GM12878 (cell line): Measurements from ENCODE around the gene CLEC4M. TPM values are rescaled to one million over a fixed set of nuclear protein-coding genes. Genes with fewer than 3 reads are reported as not detected.

ENCODE experiments used
- BMI1 ChIP-seq: fragments of 450-650 bp; IDR thresholded peaks from 2 replicates; pipeline ENCODE4 v1.6.1; 2016; ENCODE audit warnings: mild to moderate bottlenecking, moderate library complexity, borderline replicate concordance
- CBX3 ChIP-seq: fragments of 200-600 bp; sonication (generic); IDR thresholded peaks from 2 replicates; pipeline ENCODE4 v1.6.1; 2016; ENCODE audit warnings: low read depth, borderline replicate concordance
- CEBPB ChIP-seq, 2 experiments: fragments of 150-350 bp in 1 of 2; IDR thresholded peaks; 2 replicates each; pipeline ENCODE4 v1.6.1; 2012 to 2014; ENCODE audit warnings: low read depth in 2 of 2, low read length in 2 of 2, borderline replicate concordance in 1 of 2, inconsistent platforms in 1 of 2
- EP300 ChIP-seq, 2 experiments: fragments of 150-350 bp in 1 of 2; IDR thresholded peaks; 2 replicates each; pipeline ENCODE4 v1.6.1; 2011 to 2012; ENCODE audit warnings: low read depth in 2 of 2, low read length in 2 of 2, borderline replicate concordance in 1 of 2, improper control_type of control experiment in 1 of 2, inconsistent platforms in 1 of 2; ENCODE audit not compliant: control insufficient read depth in 1 of 2
- FOXK2 ChIP-seq: fragments of 450-650 bp; IDR thresholded peaks from 2 replicates; pipeline ENCODE4 v1.6.1; 2017; ENCODE audit warnings: mild to moderate bottlenecking, moderate library complexity
- GABPA ChIP-seq: IDR thresholded peaks from 2 replicates; pipeline ENCODE4 v1.6.1; 2014; ENCODE audit warnings: antibody characterized with exemption, low read depth, mild to moderate bottlenecking, inconsistent platforms
- MYC ChIP-seq: IDR thresholded peaks from 2 replicates; pipeline ENCODE4 v1.6.1; 2011; ENCODE audit warnings: mild to moderate bottlenecking, low read length, moderate library complexity, inconsistent platforms; ENCODE audit not compliant: insufficient read depth, insufficient replicate concordance, insufficient read length, severe bottlenecking
- NFIC ChIP-seq: IDR thresholded peaks from 2 replicates; pipeline ENCODE4 v1.6.1; 2012; ENCODE audit warnings: low read depth, mild to moderate bottlenecking, inconsistent platforms, low read length, moderate library complexity
- NFXL1 ChIP-seq: fragments of 450-650 bp; IDR thresholded peaks from 2 replicates; pipeline ENCODE4 v1.6.1; 2017; ENCODE audit warnings: antibody characterized with exemption, mild to moderate bottlenecking, borderline replicate concordance
- NKRF ChIP-seq: fragments of 450-650 bp; conservative IDR thresholded peaks from 2 replicates; pipeline ENCODE4 v1.6.1; 2017; ENCODE audit warnings: mild to moderate bottlenecking, moderate library complexity
- PAX5 ChIP-seq: IDR thresholded peaks from 2 replicates; pipeline ENCODE4 v1.6.1; 2011; ENCODE audit warnings: low read depth, low read length, borderline replicate concordance
- POLR2AphosphoS2 ChIP-seq: IDR thresholded peaks from 2 replicates; pipeline ENCODE4 v1.6.1; 2011; ENCODE audit warnings: low read depth, mild to moderate bottlenecking, low read length, improper control_type of control experiment, moderate library complexity
- SMC3 ChIP-seq: IDR thresholded peaks from 2 replicates; pipeline ENCODE4 v1.6.1; 2011; ENCODE audit warnings: low read length, improper control_type of control experiment, borderline replicate concordance
- SRF ChIP-seq, 2 experiments: IDR thresholded peaks; 2 replicates each; pipeline ENCODE4 v1.6.1; 2011; ENCODE audit warnings: low read depth in 2 of 2, low read length in 2 of 2, mild to moderate bottlenecking in 1 of 2, moderate library complexity in 1 of 2
- TAF1 ChIP-seq: IDR thresholded peaks from 2 replicates; pipeline ENCODE4 v1.6.1; 2011; ENCODE audit warnings: mild to moderate bottlenecking, low read depth, low read length, borderline replicate concordance
- ZBTB4 ChIP-seq: fragments of 450-650 bp; formaldehyde crosslinking; IDR thresholded peaks from 2 replicates; pipeline ENCODE4 v1.4.0; 2022; ENCODE audit warnings: mild to moderate bottlenecking, moderate library complexity
- ZNF24 ChIP-seq: fragments of 450-650 bp; IDR thresholded peaks from 2 replicates; pipeline ENCODE4 v1.6.1; 2017; ENCODE audit warnings: antibody characterized with exemption, mild to moderate bottlenecking
- ZZZ3 ChIP-seq: IDR thresholded peaks from 2 replicates; pipeline ENCODE4 v1.6.1; 2011; ENCODE audit warnings: low read depth; ENCODE audit not compliant: control insufficient read depth, insufficient read length
- polyA plus RNA-seq, 11 experiments: library from polyadenylated mRNA; depleted of rRNA in 4 of 11; unstranded in 6 of 11; stranded (reverse) in 5 of 11; fragments of >200 nt; fragmentation: Nextera tagmentation in 4 of 11; fragmentation: Illumina TruSeq in 1 of 11; extraction: Ambion mirVana in 4 of 11; extraction: Trizol in 1 of 11; gene quantifications; 1 replicate in 1 of 11; 2 replicates in 10 of 11; pipeline versions ENCODE4 v1.2.1 to v1.2.3, GENCODE V29; 2011 to 2016; ENCODE audit warnings: inconsistent platforms in 2 of 11, missing spikeins in 2 of 11, low read depth in 1 of 11
- total RNA-seq, 4 experiments: library from RNA; depleted of rRNA in 3 of 4; stranded (reverse); fragments of >200 nt in 3 of 4; fragmentation: Illumina TruSeq in 1 of 4; extraction: Trizol in 1 of 4; gene quantifications; 2 replicates each; pipeline versions ENCODE4 v1.2.1 to v1.2.3, GENCODE V29; 2013 to 2021
- TF ChIP-seq, protein P1 (sequence below): fragments of 450-650 bp; IDR thresholded peaks from 2 replicates; pipeline ENCODE4 v1.6.1; 2017; ENCODE audit warnings: borderline replicate concordance
- TF ChIP-seq, protein P2 (sequence below): fragments of 450-650 bp; formaldehyde crosslinking; IDR thresholded peaks from 2 replicates; pipeline ENCODE4 v1.4.0; 2020; ENCODE audit warnings: mild to moderate bottlenecking, moderate library complexity

Gene CLEC4M
- total and polyA plus RNA-seq, 10 of the 15 experiments (the other 5 are each of a cell fraction or from before 2014, with no cell fraction given): 0.11 to 0.42 (median 0.25) TPM; not detected in 1

GRCh38 chr19:7743425-7743841 is 19.6 kb upstream of the CLEC4M start (continued):
- peak; percentile 86 to 88; a peak in 3 of 4 replicates for TF ChIP-seq EP300 (IDR thresholded peaks at IDR 0.05; ENCODE audit: borderline replicate concordance in 1 of 2, control insufficient read depth in 1 of 2, low read depth in 2 of 2, low read length in 2 of 2)
- TF ChIP-seq CEBPB (IDR thresholded peaks at IDR 0.05; ENCODE audit: borderline replicate concordance in 1 of 2, low read depth in 2 of 2, low read length in 2 of 2): 0 out of 4 replicates have a peak, but pooled peaks of 1 of the 2 experiments have one; percentile 76
- no peak; the same call in 1 of the 2 replicates for TF ChIP-seq GABPA
- no peak for TF ChIP-seq CBX3
- no peak for TF ChIP-seq TAF1
- TF ChIP-seq, protein P1, sequence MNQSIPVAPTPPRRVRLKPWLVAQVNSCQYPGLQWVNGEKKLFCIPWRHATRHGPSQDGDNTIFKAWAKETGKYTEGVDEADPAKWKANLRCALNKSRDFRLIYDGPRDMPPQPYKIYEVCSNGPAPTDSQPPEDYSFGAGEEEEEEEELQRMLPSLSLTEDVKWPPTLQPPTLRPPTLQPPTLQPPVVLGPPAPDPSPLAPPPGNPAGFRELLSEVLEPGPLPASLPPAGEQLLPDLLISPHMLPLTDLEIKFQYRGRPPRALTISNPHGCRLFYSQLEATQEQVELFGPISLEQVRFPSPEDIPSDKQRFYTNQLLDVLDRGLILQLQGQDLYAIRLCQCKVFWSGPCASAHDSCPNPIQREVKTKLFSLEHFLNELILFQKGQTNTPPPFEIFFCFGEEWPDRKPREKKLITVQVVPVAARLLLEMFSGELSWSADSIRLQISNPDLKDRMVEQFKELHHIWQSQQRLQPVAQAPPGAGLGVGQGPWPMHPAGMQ: no peak
- no peak for TF ChIP-seq ZNF24
- peak; percentile 97 for TF ChIP-seq NFIC
- no peak for TF ChIP-seq MYC
- TF ChIP-seq NKRF: no peak
- no peak for TF ChIP-seq ZBTB4
- no peak for TF ChIP-seq POLR2AphosphoS2
- TF ChIP-seq BMI1: no peak
- no peak for TF ChIP-seq FOXK2
- no peak for TF ChIP-seq SMC3
- TF ChIP-seq SRF (IDR thresholded peaks at IDR 0.05; ENCODE audit: low read depth in 2 of 2, low read length in 2 of 2): peak in 1 of 2 experiments; percentile 77; a peak in 2 of 4 replicates
- peak; percentile 87 for TF ChIP-seq PAX5
- TF ChIP-seq NFXL1: no peak
- TF ChIP-seq, protein P2, sequence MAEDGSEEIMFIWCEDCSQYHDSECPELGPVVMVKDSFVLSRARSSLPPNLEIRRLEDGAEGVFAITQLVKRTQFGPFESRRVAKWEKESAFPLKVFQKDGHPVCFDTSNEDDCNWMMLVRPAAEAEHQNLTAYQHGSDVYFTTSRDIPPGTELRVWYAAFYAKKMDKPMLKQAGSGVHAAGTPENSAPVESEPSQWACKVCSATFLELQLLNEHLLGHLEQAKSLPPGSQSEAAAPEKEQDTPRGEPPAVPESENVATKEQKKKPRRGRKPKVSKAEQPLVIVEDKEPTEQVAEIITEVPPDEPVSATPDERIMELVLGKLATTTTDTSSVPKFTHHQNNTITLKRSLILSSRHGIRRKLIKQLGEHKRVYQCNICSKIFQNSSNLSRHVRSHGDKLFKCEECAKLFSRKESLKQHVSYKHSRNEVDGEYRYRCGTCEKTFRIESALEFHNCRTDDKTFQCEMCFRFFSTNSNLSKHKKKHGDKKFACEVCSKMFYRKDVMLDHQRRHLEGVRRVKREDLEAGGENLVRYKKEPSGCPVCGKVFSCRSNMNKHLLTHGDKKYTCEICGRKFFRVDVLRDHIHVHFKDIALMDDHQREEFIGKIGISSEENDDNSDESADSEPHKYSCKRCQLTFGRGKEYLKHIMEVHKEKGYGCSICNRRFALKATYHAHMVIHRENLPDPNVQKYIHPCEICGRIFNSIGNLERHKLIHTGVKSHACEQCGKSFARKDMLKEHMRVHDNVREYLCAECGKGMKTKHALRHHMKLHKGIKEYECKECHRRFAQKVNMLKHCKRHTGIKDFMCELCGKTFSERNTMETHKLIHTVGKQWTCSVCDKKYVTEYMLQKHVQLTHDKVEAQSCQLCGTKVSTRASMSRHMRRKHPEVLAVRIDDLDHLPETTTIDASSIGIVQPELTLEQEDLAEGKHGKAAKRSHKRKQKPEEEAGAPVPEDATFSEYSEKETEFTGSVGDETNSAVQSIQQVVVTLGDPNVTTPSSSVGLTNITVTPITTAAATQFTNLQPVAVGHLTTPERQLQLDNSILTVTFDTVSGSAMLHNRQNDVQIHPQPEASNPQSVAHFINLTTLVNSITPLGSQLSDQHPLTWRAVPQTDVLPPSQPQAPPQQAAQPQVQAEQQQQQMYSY (CRISPR knock-in tag): no peak
- TF ChIP-seq ZZZ3: no peak
